Loucy (cell line): ENCODE results near the gene C1QTNF1.

Source experiments
- H2AFZ ChIP-seq: fragments of 200-600 bp; sonication (generic); 2 replicates; pipeline ENCODE4 v1.6.0; 2016; ENCODE audit warnings: antibody characterized with exemption, mild to moderate bottlenecking, low read length, moderate library complexity
- H3F3A ChIP-seq: fragments of 200-600 bp; 2 replicates; pipeline ENCODE4 v1.6.0; 2016; ENCODE audit warnings: antibody characterized with exemption, low read depth, mild to moderate bottlenecking
- H3K27me3 ChIP-seq: fragments of 200-600 bp; sonication (generic); 2 replicates; pipeline ENCODE4 v1.6.1; 2014; ENCODE audit warnings: low read length, mild to moderate bottlenecking; ENCODE audit not compliant: insufficient read depth, poor library complexity, severe bottlenecking
- H3K36me3 ChIP-seq: fragments of 200-600 bp; sonication (generic); 2 replicates; pipeline ENCODE4 v1.6.1; 2016; ENCODE audit warnings: low read length; ENCODE audit not compliant: insufficient read depth
- H3K4me1 ChIP-seq: fragments of 200-600 bp; sonication (generic); 2 replicates; pipeline ENCODE4 v1.5.1; 2014; ENCODE audit warnings: low read length, mild to moderate bottlenecking; ENCODE audit not compliant: insufficient read depth, poor library complexity, severe bottlenecking
- H3K4me2 ChIP-seq: fragments of 200-600 bp; sonication (generic); 2 replicates; pipeline ENCODE4 v1.6.0; 2014; ENCODE audit warnings: antibody characterized with exemption, low read length, low read depth, mild to moderate bottlenecking; ENCODE audit not compliant: poor library complexity, severe bottlenecking
- H3K4me3 ChIP-seq: fragments of 200-600 bp; sonication (generic); 2 replicates; pipeline ENCODE4 v1.5.1; 2014; ENCODE audit warnings: low read length, mild to moderate bottlenecking, mixed read lengths; ENCODE audit not compliant: poor library complexity, severe bottlenecking
- H3K79me2 ChIP-seq: fragments of 200-600 bp; sonication (generic); 2 replicates; pipeline ENCODE4 v1.6.1; 2014; ENCODE audit warnings: low read length; ENCODE audit not compliant: insufficient read depth
- H3K9ac ChIP-seq: fragments of 200-600 bp; sonication (generic); 2 replicates; pipeline ENCODE4 v1.6.0; 2014; ENCODE audit warnings: mild to moderate bottlenecking, low read depth, low read length, moderate library complexity; ENCODE audit not compliant: poor library complexity, severe bottlenecking
- H3K9me2 ChIP-seq: fragments of 200-600 bp; sonication (generic); replicated peaks from 2 replicates; pipeline ENCODE4 v1.6.1; 2016; ENCODE audit warnings: low read depth, low read length, mixed read lengths
- H3K9me3 ChIP-seq: fragments of 200-600 bp; sonication (generic); 2 replicates; pipeline ENCODE4 v1.6.1; 2014; ENCODE audit warnings: mild to moderate bottlenecking, antibody characterized with exemption, low read length, low read depth; ENCODE audit not compliant: insufficient read depth
- H4K20me1 ChIP-seq: fragments of 200-600 bp; sonication (generic); 2 replicates; pipeline ENCODE4 v1.6.0; 2014; ENCODE audit warnings: antibody characterized with exemption, low read length, mild to moderate bottlenecking; ENCODE audit not compliant: insufficient read depth, poor library complexity, severe bottlenecking
- EZH2phosphoT487 ChIP-seq: fragments of 200-600 bp; IDR thresholded peaks from 2 replicates; pipeline ENCODE4 v1.6.1; 2018; ENCODE audit warnings: antibody characterized with exemption, mild to moderate bottlenecking, moderate library complexity, borderline replicate concordance
- TF ChIP-seq, protein P1 (sequence below): fragments of 200-600 bp; sonication (generic); conservative IDR thresholded peaks from 2 replicates; pipeline ENCODE4 v1.5.1; 2014; ENCODE audit warnings: mild to moderate bottlenecking, antibody characterized with exemption, low read length

Gene C1QTNF1

DNA sequence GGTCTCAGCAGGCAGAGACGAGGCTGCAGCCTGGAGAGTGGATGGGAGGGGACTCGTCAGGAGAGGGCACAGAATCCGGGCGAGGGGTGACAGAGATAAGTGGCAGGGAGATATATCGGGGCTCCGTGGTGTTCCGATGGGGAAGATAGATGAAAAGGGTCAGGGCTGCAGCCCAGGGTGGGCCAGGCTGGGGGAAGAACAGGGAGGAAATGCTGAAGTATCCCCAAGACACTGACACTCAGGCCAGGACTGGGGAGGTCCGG is 46.4 kb upstream of the C1QTNF1 start:
- Histone ChIP-seq H3K36me3 (no peaks in the 10 kb centered on the region), H3K4me1 (peaks cover 5% of the 10 kb centered on the region), H3K9me2 (no peaks in the 10 kb centered on the region), H3K79me2 (no peaks in the 10 kb centered on the region), H3K4me3 (no peak overlapping the region), H4K20me1 (no peaks in the 10 kb centered on the region), H3K9ac (no peak overlapping the region), H3K4me2 (no peak overlapping the region), H2AFZ (no peak overlapping the region), H3K27me3 (no peaks in the 10 kb centered on the region), H3F3A (no peaks in the 10 kb centered on the region), H3K9me3 (no peaks in the 10 kb centered on the region)
- TF ChIP-seq, protein P1, sequence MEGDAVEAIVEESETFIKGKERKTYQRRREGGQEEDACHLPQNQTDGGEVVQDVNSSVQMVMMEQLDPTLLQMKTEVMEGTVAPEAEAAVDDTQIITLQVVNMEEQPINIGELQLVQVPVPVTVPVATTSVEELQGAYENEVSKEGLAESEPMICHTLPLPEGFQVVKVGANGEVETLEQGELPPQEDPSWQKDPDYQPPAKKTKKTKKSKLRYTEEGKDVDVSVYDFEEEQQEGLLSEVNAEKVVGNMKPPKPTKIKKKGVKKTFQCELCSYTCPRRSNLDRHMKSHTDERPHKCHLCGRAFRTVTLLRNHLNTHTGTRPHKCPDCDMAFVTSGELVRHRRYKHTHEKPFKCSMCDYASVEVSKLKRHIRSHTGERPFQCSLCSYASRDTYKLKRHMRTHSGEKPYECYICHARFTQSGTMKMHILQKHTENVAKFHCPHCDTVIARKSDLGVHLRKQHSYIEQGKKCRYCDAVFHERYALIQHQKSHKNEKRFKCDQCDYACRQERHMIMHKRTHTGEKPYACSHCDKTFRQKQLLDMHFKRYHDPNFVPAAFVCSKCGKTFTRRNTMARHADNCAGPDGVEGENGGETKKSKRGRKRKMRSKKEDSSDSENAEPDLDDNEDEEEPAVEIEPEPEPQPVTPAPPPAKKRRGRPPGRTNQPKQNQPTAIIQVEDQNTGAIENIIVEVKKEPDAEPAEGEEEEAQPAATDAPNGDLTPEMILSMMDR: no peak
- TF ChIP-seq EZH2phosphoT487: no peak

DNA sequence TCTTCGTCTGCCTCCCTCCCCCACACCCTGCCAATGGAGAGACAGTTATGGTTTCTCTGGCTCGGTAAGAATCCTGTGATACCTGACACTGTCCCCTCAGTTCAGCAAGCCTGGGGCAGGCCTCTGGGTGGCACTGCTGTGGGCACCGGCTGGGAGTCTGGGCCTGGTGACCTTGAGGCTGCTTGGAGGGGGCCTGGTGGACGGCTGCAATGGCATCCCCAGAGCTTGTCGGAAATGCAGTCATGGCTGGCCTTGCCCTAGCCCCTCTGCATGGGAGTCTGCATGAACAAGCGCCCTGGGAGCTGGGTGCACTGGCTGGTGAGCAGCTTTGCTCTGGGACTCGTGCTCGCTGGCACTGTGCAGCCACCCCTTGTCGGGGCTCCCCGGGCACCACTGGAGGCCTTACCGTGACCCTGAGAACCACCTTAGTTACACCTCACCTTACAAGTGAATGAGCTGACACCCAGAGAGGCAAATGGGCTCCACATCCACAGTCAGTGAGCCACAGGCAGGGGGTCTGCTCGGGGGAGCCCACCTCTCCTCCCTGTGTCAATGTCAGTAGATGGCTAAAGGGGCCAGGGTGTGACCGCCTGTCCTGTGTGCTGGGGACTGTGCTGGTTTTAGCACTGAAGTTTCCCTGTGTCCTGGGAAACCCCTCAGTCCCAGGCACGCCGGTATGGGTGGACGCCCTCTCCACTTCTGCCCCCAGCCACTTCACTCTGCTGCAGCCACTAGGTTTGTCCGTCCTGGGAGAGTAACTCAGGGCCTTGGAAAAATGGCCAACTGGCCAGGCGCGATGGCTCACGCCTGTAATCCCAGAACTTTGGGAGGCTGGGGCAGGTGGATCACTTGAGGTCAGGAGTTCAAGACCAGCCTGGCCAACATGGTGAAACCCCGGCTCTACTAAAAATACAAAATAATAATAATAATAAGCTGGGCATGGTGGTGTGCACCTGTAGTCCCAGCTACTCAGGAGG is 45.7 kb upstream of the C1QTNF1 start:
- Histone ChIP-seq H3K4me2 (peak overlapping the region; percentile 24), H3K4me1 (peaks cover 5% of the 10 kb centered on the region), H3K27me3 (no peaks in the 10 kb centered on the region), H3K9ac (no peak overlapping the region), H3K9me2 (no peaks in the 10 kb centered on the region), H2AFZ (no peak overlapping the region), H4K20me1 (no peaks in the 10 kb centered on the region), H3K79me2 (no peaks in the 10 kb centered on the region), H3K36me3 (no peaks in the 10 kb centered on the region), H3K9me3 (no peaks in the 10 kb centered on the region), H3K4me3 (no peak overlapping the region), H3F3A (no peaks in the 10 kb centered on the region)
- TF ChIP-seq, protein P1: peak; percentile 32
- TF ChIP-seq EZH2phosphoT487: no peak

DNA sequence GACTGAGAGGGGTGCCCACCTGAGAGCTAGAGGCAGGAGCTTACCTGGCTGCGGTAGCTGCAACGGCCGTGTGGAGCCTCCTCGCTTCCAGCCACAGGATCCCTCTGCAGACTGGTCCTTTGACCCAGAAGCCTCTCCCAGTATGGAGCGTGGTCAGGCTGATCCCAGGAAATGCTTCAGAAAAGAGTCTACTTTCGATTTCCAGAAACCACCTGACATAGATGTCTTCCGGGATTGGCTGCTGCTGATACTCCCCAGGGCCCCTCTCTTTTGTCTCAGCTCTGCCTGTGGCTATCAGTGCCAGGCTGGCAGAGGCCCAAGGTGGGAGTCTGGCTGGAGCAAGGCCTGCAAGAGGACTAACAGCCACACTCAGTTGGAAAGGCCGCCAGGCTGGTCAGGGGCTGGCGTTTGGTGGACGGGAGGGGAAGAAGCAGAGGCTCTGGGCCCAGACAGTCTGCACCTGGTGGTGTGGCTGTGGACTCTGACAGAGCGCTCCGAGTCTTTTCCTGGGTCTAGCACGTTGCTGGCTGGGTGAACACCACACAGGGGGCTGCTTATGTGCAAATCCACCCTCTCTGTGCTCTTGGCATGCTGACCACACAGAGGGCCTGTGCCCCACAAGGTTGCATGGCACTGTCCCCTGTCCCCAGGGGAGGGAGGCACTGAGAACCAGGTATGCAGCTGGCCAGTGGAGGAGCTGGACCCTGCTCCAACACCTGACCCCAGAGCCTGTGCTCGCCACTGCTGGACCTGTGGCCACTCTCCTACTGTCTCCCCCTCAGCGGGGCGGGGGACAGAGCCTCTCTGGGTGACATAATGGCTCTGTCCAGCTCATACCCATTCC is 44.0 kb upstream of the C1QTNF1 start, which contains the start of gene LGALS3BP:
LGALS3BP (minus strand) TSS at position 144 of the 844 bp plus-strand sequence. CDS start 2,732 bp downstream, outside the sequence.
- Histone ChIP-seq H3K27me3 (no peaks in the 10 kb centered on the region), H3K9me3 (no peaks in the 10 kb centered on the region), H3K4me2 (peak within 1 kb of the TSS; percentile 41), H4K20me1 (no peaks in the 10 kb centered on the region), H3K9ac (peak within 1 kb of the TSS; percentile 26), H3K36me3 (no peaks in the 10 kb centered on the region), H3K4me3 (peak within 1 kb of the TSS; percentile 67), H3K9me2 (no peaks in the 10 kb centered on the region), H3K4me1 (peaks cover 5% of the 10 kb centered on the region), H3K79me2 (no peaks in the 10 kb centered on the region), H2AFZ (peak within 1 kb of the TSS; percentile 70; the same call in 1 of the 2 replicates), H3F3A (no peaks in the 10 kb centered on the region)
- TF ChIP-seq EZH2phosphoT487: no peak
- TF ChIP-seq, protein P1: no peak
